HL-60 (cell line): ENCODE measurements around the gene IST1.

ENCODE experiments used
- DNase-seq, 2 experiments: peaks; one replicate each; pipeline ENCODE4 v3.0.0-alpha.2; 2010 to 2020; ENCODE audit warnings: low read depth in 1 of 2, low spot score in 1 of 2
- H3K27ac ChIP-seq: fragments of 250-450 bp; sonication (Bioruptor Pico); replicated peaks from 2 replicates; pipeline ENCODE4 v1.5.1; 2020; ENCODE audit warnings: mild to moderate bottlenecking, moderate library complexity
- H3K27me3 ChIP-seq: fragments of 250-450 bp; sonication (Bioruptor Pico); 2 replicates; pipeline ENCODE4 v1.5.1; 2021; ENCODE audit warnings: mild to moderate bottlenecking, moderate library complexity; ENCODE audit not compliant: insufficient read depth, poor library complexity, severe bottlenecking
- H3K4me3 ChIP-seq: replicated peaks from 2 replicates; pipeline ENCODE4 v1.5.1; 2011; ENCODE audit warnings: mild to moderate bottlenecking, control low read depth, low read length; ENCODE audit not compliant: insufficient read depth
- GABPA ChIP-seq: IDR thresholded peaks from 2 replicates; pipeline ENCODE4 v1.6.1; 2012; ENCODE audit warnings: low read depth
- POLR2AphosphoS5 ChIP-seq: IDR thresholded peaks from 2 replicates; pipeline ENCODE4 v1.6.1; 2012; ENCODE audit warnings: low read depth
- SPI1 ChIP-seq: IDR thresholded peaks from 2 replicates; pipeline ENCODE4 v1.6.1; 2012; ENCODE audit warnings: low read depth, mild to moderate bottlenecking, borderline replicate concordance
- TF ChIP-seq, protein P1 (sequence below): IDR thresholded peaks from one replicate; pipeline ENCODE4 v1.5.1; 2011; ENCODE audit warnings: low read length, control low read depth, inconsistent platforms; ENCODE audit not compliant: insufficient read depth
- TF ChIP-seq, protein P2 (sequence below): IDR thresholded peaks from 2 replicates; pipeline ENCODE4 v1.6.1; 2012; ENCODE audit warnings: low read depth; ENCODE audit not compliant: insufficient replicate concordance

Gene IST1

DNA sequence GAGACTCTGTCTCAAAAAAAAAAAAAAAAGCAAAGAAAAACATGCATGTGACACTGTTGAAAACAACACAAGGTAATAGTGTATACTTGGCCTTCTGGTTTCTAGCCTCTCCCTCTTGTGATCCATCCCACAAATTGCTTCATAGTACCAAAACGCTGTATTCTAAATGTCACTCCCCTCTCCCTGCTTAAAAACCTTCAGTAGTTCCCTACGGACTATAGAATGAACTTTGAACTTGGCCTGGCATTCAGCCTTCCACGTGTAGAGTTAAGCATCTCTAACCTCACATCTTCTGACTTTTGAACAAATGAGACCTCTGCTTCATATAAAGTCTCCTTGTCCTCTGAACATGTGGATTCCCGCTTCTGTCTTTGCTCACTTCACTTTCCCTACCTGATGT is 16.4 kb upstream of the IST1 start:
- no peak overlapping the region for H3K4me3 ChIP-seq
- no peak for TF ChIP-seq GABPA
- TF ChIP-seq SPI1, result no peak
- TF ChIP-seq, protein P1, sequence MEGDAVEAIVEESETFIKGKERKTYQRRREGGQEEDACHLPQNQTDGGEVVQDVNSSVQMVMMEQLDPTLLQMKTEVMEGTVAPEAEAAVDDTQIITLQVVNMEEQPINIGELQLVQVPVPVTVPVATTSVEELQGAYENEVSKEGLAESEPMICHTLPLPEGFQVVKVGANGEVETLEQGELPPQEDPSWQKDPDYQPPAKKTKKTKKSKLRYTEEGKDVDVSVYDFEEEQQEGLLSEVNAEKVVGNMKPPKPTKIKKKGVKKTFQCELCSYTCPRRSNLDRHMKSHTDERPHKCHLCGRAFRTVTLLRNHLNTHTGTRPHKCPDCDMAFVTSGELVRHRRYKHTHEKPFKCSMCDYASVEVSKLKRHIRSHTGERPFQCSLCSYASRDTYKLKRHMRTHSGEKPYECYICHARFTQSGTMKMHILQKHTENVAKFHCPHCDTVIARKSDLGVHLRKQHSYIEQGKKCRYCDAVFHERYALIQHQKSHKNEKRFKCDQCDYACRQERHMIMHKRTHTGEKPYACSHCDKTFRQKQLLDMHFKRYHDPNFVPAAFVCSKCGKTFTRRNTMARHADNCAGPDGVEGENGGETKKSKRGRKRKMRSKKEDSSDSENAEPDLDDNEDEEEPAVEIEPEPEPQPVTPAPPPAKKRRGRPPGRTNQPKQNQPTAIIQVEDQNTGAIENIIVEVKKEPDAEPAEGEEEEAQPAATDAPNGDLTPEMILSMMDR, result no peak
- no peak for TF ChIP-seq POLR2AphosphoS5
- TF ChIP-seq, protein P2, sequence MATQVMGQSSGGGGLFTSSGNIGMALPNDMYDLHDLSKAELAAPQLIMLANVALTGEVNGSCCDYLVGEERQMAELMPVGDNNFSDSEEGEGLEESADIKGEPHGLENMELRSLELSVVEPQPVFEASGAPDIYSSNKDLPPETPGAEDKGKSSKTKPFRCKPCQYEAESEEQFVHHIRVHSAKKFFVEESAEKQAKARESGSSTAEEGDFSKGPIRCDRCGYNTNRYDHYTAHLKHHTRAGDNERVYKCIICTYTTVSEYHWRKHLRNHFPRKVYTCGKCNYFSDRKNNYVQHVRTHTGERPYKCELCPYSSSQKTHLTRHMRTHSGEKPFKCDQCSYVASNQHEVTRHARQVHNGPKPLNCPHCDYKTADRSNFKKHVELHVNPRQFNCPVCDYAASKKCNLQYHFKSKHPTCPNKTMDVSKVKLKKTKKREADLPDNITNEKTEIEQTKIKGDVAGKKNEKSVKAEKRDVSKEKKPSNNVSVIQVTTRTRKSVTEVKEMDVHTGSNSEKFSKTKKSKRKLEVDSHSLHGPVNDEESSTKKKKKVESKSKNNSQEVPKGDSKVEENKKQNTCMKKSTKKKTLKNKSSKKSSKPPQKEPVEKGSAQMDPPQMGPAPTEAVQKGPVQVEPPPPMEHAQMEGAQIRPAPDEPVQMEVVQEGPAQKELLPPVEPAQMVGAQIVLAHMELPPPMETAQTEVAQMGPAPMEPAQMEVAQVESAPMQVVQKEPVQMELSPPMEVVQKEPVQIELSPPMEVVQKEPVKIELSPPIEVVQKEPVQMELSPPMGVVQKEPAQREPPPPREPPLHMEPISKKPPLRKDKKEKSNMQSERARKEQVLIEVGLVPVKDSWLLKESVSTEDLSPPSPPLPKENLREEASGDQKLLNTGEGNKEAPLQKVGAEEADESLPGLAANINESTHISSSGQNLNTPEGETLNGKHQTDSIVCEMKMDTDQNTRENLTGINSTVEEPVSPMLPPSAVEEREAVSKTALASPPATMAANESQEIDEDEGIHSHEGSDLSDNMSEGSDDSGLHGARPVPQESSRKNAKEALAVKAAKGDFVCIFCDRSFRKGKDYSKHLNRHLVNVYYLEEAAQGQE, result no peak
- H3K27me3 ChIP-seq, result no peaks in the 10 kb centered on the region
- no peak overlapping the region for H3K27ac ChIP-seq
- no peak for DNase-seq

DNA sequence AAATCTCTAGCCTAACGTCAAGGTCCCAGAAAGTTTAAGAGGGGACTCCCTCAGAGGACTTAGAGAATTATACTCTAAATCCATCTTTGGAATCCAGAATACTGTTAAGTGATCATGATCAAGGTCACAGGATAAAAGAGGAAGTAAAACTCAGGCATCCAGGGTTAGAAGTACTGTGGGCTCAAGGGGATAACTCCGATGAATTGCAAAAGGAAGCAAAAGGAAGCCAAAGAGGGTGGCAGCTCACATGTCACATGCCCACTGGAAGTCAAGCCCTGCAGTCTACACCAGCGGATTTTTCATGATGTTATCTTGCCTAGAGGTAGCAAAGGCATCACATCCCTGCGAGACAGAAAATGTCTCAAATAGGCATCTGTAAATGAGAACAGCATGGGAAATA is 15.2 kb upstream of the IST1 start:
- no peak overlapping the region for H3K4me3 ChIP-seq

DNA sequence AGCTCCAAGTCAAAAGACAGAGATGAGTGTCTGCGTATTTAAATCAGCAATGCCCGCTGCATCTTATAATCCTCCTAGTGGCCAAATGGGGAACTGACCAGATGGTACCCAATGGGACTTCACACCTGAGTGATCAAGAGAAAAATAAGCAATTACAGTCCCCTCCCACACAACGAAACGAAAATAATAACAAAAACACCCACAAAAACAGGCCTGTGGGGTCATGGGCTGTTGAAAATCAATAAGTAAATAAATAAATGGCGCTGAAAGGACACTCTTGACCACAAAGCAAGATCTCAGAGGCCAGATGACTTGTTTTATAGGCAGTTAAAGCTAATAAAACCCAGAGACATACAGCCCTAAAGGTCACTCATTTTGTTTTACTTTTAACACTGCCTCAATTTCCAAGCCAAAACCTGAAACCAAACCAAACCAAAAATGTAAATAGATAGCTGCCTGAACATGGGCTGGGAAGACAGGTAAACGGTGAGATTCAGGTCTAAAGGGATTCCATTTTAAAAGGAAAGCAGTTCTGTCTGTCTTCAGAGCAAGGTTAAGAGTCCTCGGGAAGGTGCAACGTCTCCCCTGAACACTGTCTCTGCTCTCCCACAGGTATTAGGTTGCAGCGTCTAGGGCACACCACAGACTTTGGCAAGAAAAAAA is 12.7 kb upstream of the IST1 start:
- Histone ChIP-seq H3K4me3 (no peak overlapping the region), H3K27me3 (no peaks in the 10 kb centered on the region), H3K27ac (no peak overlapping the region)
- DNase-seq, result peak; percentile 72 to 77
- TF ChIP-seq SPI1 (peak; percentile 81), POLR2AphosphoS5 (no peak)
- TF ChIP-seq, protein P1, result peak; percentile 83

More for the DNA sequence above, 15.2 kb upstream of the IST1 start:
- Histone ChIP-seq H3K27ac (no peak overlapping the region), H3K27me3 (no peaks in the 10 kb centered on the region)
- TF ChIP-seq SPI1 (no peak), POLR2AphosphoS5 (no peak)
- TF ChIP-seq, protein P1, result no peak
- TF ChIP-seq, protein P2, result no peak
- peak in 1 of 2 experiments; percentile 69 for DNase-seq
